Testis (tissue), 5 donors: ENCODE results near the gene FEN1. TPM values are rescaled to one million over a fixed set of nuclear protein-coding genes. Genes with fewer than 3 reads are reported as not detected.

Experiments used
- DNase-seq: peaks from one replicate; pipeline ENCODE4 v3.0.0-alpha.2; 2019
- H3K27ac ChIP-seq, 2 donors: fragments of 200-600 bp; sonication (generic); one replicate each; pipeline ENCODE4 v1.5.1; 2019
- H3K27me3 ChIP-seq: fragments of 200-600 bp; sonication (generic); one replicate; pipeline ENCODE4 v1.5.1; 2019
- H3K36me3 ChIP-seq: fragments of 200-600 bp; sonication (generic); one replicate; pipeline ENCODE4 v1.5.1; 2017; ENCODE audit warnings: low read depth; ENCODE audit errors: missing control alignments
- H3K4me1 ChIP-seq: fragments of 200-600 bp; sonication (generic); one replicate; pipeline ENCODE4 v1.5.1; 2019
- H3K4me3 ChIP-seq, 2 donors: fragments of 200-600 bp; sonication (generic); one replicate each; pipeline ENCODE4 v1.5.1; 2017 to 2019
- H3K9me3 ChIP-seq: fragments of 200-600 bp; sonication (generic); one replicate; pipeline ENCODE4 v1.5.1; 2017
- CTCF ChIP-seq, 3 experiments: fragments of 450-650 bp in 2 of 3; fragments of 200-600 bp in 1 of 3; sonication (generic) in 1 of 3; IDR thresholded peaks; one replicate each; pipeline ENCODE4 v1.5.1; 2016 to 2019; ENCODE audit warnings: antibody characterized with exemption in 3 of 3, mild to moderate bottlenecking in 2 of 3, moderate library complexity in 1 of 3
- POLR2A ChIP-seq: fragments of 450-650 bp; IDR thresholded peaks from one replicate; pipeline ENCODE4 v1.6.1; 2017; ENCODE audit warnings: antibody characterized with exemption, mild to moderate bottlenecking, moderate library complexity
- WGBS, 2 donors: methylation state at CpG; one replicate each; pipeline ENCODE4 v1.1.5; 2018; 5-methylcytosine and 5-hydroxymethylcytosine counted together
- intact Hi-C: fragments of 100-400 bp; cut with DNase I; formaldehyde crosslinking; loops from one replicate; pipeline ENCODE4 v1.15.1; 2023; ENCODE audit warnings: low total_unique reads
- long read RNA-seq, 2 donors: transcript quantifications; one replicate each; lab custom pipeline, GENCODE V29; 2026
- polyA plus RNA-seq: library from polyadenylated mRNA; stranded (reverse); fragments of 350-450 nt; fragmentation: Illumina TruSeq; extraction: RNeasy Lipid Tissue Mini Kit (QIAGEN cat#74804); gene quantifications from one replicate; pipeline ENCODE4 v1.2.3, GENCODE V29; 2014; ENCODE audit warnings: low read depth, low replicate concordance; ENCODE audit not compliant: insufficient read depth
- total RNA-seq, 2 donors: library from RNA; depleted of rRNA; stranded (reverse); fragments of >200 nt; gene quantifications; one replicate each; pipeline ENCODE4 v1.2.3, GENCODE V29; 2016

FEN1 gene
- total RNA-seq (10 to 100 TPM; 22.7 to 31.5 TPM), polyA plus RNA-seq (27.3 TPM)
- long read RNA-seq, donor 1, transcript FEN1-201 (2 exons, 2,296 nt): major isoform, 25 of 26 reads
- long read RNA-seq, donor 1, partial matches to known transcripts: 0 of 26 reads
- long read RNA-seq, donor 1, other reads (novel, unspliced or antisense): 0 of 26 reads
- long read RNA-seq, donor 2, transcript FEN1-201 (2 exons, 2,296 nt): major isoform, 7 of 7 reads
- long read RNA-seq, donor 2, partial matches to known transcripts: 0 of 7 reads
- long read RNA-seq, donor 2, other reads (novel, unspliced or antisense): 0 of 7 reads

- no peaks in the 10 kb centered on the region for H3K36me3 ChIP-seq
- WGBS, 2 donors: 1% methylated on average over 22 to 58 of the region's 61 CpGs
- H3K9me3 ChIP-seq: no peaks in the 10 kb centered on the region
- H3K4me1 ChIP-seq: peaks cover 17% of the 10 kb centered on the region
- H3K27ac ChIP-seq: peak within 1 kb of the TSS; percentile 95 to 98
- peak within 1 kb of the TSS; percentile 84 to 97 for H3K4me3 ChIP-seq
- intact Hi-C loops: loop anchor here (10.0 kb wide), 2 partner anchors 162 to 312 kb away; partner anchors contain the start of gene BEST1
- TF ChIP-seq CTCF (IDR thresholded peaks at IDR 0.05) (peak in 1 of 3 experiments; percentile 27), POLR2A (no peak)
- peak; percentile 93 for DNase-seq
- H3K27me3 ChIP-seq: no peaks in the 10 kb centered on the region
Observed at GRCh38 chr11:61792310-61793082, at the start of gene FEN1, which contains the start of gene TMEM258. TSS of gene FEN1 (plus strand) at chr11:61792911. CDS start at chr11:61795362, 2,451 bp downstream. TSS of gene TMEM258 (minus strand) at chr11:61792599. CDS start at chr11:61792558, 41 bp downstream.

GRCh38 chr11:61743486-61744095, 49.1 kb upstream of the FEN1 start:
- intact Hi-C loops: no loop called here
- H3K27ac ChIP-seq: no peak overlapping the region
- TF ChIP-seq CTCF (IDR thresholded peaks at IDR 0.05) (no peak), POLR2A (no peak)
- DNase-seq: no peak
- H3K9me3 ChIP-seq: no peaks in the 10 kb centered on the region
- H3K4me3 ChIP-seq: no peak overlapping the region
- H3K4me1 ChIP-seq: peaks cover 27% of the 10 kb centered on the region
- no peaks in the 10 kb centered on the region for H3K27me3 ChIP-seq
- no peaks in the 10 kb centered on the region for H3K36me3 ChIP-seq
- WGBS, 2 donors: 93 to 97% methylated on average over 22 to 42 of the region's 42 CpGs

- Histone ChIP-seq H3K27ac (peak overlapping the region; percentile 64 to 79), H3K4me3 (no peak overlapping the region), H3K9me3 (no peaks in the 10 kb centered on the region), H3K36me3 (no peaks in the 10 kb centered on the region), H3K4me1 (peaks cover 24% of the 10 kb centered on the region), H3K27me3 (no peaks in the 10 kb centered on the region)
- DNase-seq: no peak
- intact Hi-C loops: no loop called here
- TF ChIP-seq POLR2A (no peak), CTCF (IDR thresholded peaks at IDR 0.05) (no peak)
- WGBS, 2 donors: 90 to 94% methylated on average over 11 to 20 of the region's 20 CpGs
Observed at GRCh38 chr11:61744181-61744580, 48.5 kb upstream of the FEN1 start.

GRCh38 chr11:61744609-61745156, 48.0 kb upstream of the FEN1 start:
- peaks cover 24% of the 10 kb centered on the region for H3K4me1 ChIP-seq
- H3K9me3 ChIP-seq: no peaks in the 10 kb centered on the region
- WGBS, 2 donors: 81% methylated on average over 10 of the region's 10 CpGs; no CpG with 5 or more reads in 1 of the 2 donors
- H3K4me3 ChIP-seq: no peak overlapping the region
- TF ChIP-seq POLR2A: no peak
- no peak for TF ChIP-seq CTCF (IDR thresholded peaks at IDR 0.05)
- no peaks in the 10 kb centered on the region for H3K36me3 ChIP-seq
- H3K27ac ChIP-seq: peak overlapping the region; percentile 64 to 79
- H3K27me3 ChIP-seq: no peaks in the 10 kb centered on the region
- DNase-seq: no peak
- intact Hi-C loops: no loop called here
